Keratinocyte (primary cell): ENCODE results near the gene YWHAB. TPM values are rescaled to one million over a fixed set of nuclear protein-coding genes. Genes with fewer than 3 reads are reported as not detected.

Source experiments
- DNase-seq: peaks from one replicate; pipeline ENCODE4 v3.0.0-alpha.2; 2011; ENCODE audit warnings: low read depth, missing footprints, low spot score
- FAIRE-seq: peaks from 2 replicates; lab custom pipeline; 2011; peaks lifted over from hg19 to GRCh38; lab: Jason Lieb, UNC
- H2AFZ ChIP-seq: 2 replicates; pipeline ENCODE4 v1.6.0; 2012; ENCODE audit warnings: low read length, control low read depth, inconsistent platforms; ENCODE audit not compliant: control insufficient read depth
- H3K27ac ChIP-seq: 2 replicates; pipeline ENCODE4 v1.5.1; 2011; ENCODE audit warnings: low read length; ENCODE audit not compliant: control insufficient read depth, insufficient read depth
- H3K27me3 ChIP-seq: 3 replicates; pipeline ENCODE4 v1.6.0; 2011; ENCODE audit warnings: low read length; ENCODE audit not compliant: control insufficient read depth, insufficient read depth; ENCODE audit errors: extremely low read depth
- H3K36me3 ChIP-seq, 2 experiments: 2 replicates in 1 of 2; 3 replicates in 1 of 2; pipeline ENCODE4 v1.5.1; 2011; ENCODE audit warnings: low read length in 2 of 2, mild to moderate bottlenecking in 1 of 2; ENCODE audit not compliant: control insufficient read depth in 2 of 2, insufficient read depth in 2 of 2; ENCODE audit errors: extremely low read depth in 1 of 2
- H3K4me1 ChIP-seq: 3 replicates; pipeline ENCODE4 v1.5.1; 2011; ENCODE audit warnings: low read length; ENCODE audit not compliant: control insufficient read depth, insufficient read depth; ENCODE audit errors: extremely low read depth
- H3K4me2 ChIP-seq: 3 replicates; pipeline ENCODE4 v1.6.0; 2011; ENCODE audit warnings: low read depth, low read length; ENCODE audit not compliant: control insufficient read depth, insufficient read depth; ENCODE audit errors: extremely low read depth
- H3K4me3 ChIP-seq, 3 experiments: fragments of 200-600 bp in 1 of 3; sonication (generic) in 1 of 3; 2 replicates in 2 of 3; 3 replicates in 1 of 3; pipeline ENCODE4 v1.5.1; 2011 to 2016; ENCODE audit warnings: low read length in 3 of 3, mild to moderate bottlenecking in 3 of 3, control low read depth in 2 of 3, inconsistent platforms in 1 of 3, low read depth in 1 of 3, mixed read lengths in 1 of 3, mixed run types in 1 of 3, moderate library complexity in 1 of 3; ENCODE audit not compliant: control insufficient read depth in 2 of 3, insufficient read depth in 2 of 3; ENCODE audit errors: extremely low read depth in 1 of 3
- H3K79me2 ChIP-seq: 2 replicates; pipeline ENCODE4 v1.6.0; 2012; ENCODE audit warnings: low read length; ENCODE audit not compliant: control insufficient read depth, insufficient read depth
- H3K9ac ChIP-seq: 3 replicates; pipeline ENCODE4 v1.6.0; 2011; ENCODE audit warnings: low read length; ENCODE audit not compliant: control insufficient read depth, insufficient read depth; ENCODE audit errors: extremely low read depth
- H3K9me1 ChIP-seq: 3 replicates; pipeline ENCODE4 v1.6.0; 2011; ENCODE audit warnings: low read length; ENCODE audit not compliant: control insufficient read depth, insufficient read depth; ENCODE audit errors: extremely low read depth
- H3K9me3 ChIP-seq: 2 replicates; pipeline ENCODE4 v1.5.1; 2012; ENCODE audit warnings: low read depth, low read length; ENCODE audit not compliant: control insufficient read depth
- H4K20me1 ChIP-seq: 3 replicates; pipeline ENCODE4 v1.6.0; 2011; ENCODE audit warnings: low read length; ENCODE audit not compliant: control insufficient read depth, insufficient read depth; ENCODE audit errors: extremely low read depth
- CTCF ChIP-seq, 3 experiments: IDR thresholded peaks in 1 of 3; conservative IDR thresholded peaks in 1 of 3; optimal IDR thresholded peaks in 1 of 3; 2 replicates in 2 of 3; 3 replicates in 1 of 3; pipeline versions ENCODE3 to v1.5.1; 2011; ENCODE audit warnings: low read length in 3 of 3, mild to moderate bottlenecking in 3 of 3, moderate library complexity in 2 of 3, control low read depth in 1 of 3, inconsistent platforms in 1 of 3; ENCODE audit not compliant: insufficient read depth in 2 of 3; ENCODE audit errors: extremely low read depth in 1 of 3
- EZH2 ChIP-seq: IDR thresholded peaks from one replicate; pipeline ENCODE4 v1.6.1; 2012; ENCODE audit warnings: inconsistent platforms, mild to moderate bottlenecking, low read length, moderate library complexity
- dilution Hi-C: fragments of 300-500 bp; cut with MboI; formaldehyde crosslinking; loops from one replicate; pipeline ENCODE4 v1.7.0; 2020; ENCODE audit warnings: low sequenced_read_pairs; ENCODE audit not compliant: extremely low pct_ligation_motif_present
- polyA plus RNA-seq, 5 experiments: library from polyadenylated mRNA; depleted of rRNA in 3 of 5; stranded (reverse) in 3 of 5; stranded (forward) in 1 of 5; unstranded in 1 of 5; fragments of >200 nt; gene quantifications; 1 replicate in 1 of 5; 2 replicates in 3 of 5; 3 replicates in 1 of 5; pipeline versions ENCODE4 v1.2.1 to v1.2.3, GENCODE V29; 2011 to 2012; ENCODE audit warnings: missing spikeins in 2 of 5, low read depth in 1 of 5, low replicate concordance in 1 of 5

YWHAB gene
- polyA plus RNA-seq, 1 donor (not counting 4 experiments of a cell fraction or from before 2014, with no cell fraction given) = 214 TPM

- Histone ChIP-seq H3K36me3 (no peaks in the 10 kb centered on the region), H3K4me3 (no peak overlapping the region), H3K4me2 (no peak overlapping the region), H3K4me1 (no peaks in the 10 kb centered on the region), H3K9ac (no peak overlapping the region), H3K27ac (no peak overlapping the region), H2AFZ (no peak overlapping the region), H3K9me3 (no peaks in the 10 kb centered on the region), H3K79me2 (no peaks in the 10 kb centered on the region), H3K9me1 (no peaks in the 10 kb centered on the region), H3K27me3 (peaks cover 30% of the 10 kb centered on the region), H4K20me1 (no peaks in the 10 kb centered on the region)
- FAIRE-seq = no peak
- no peak for DNase-seq
- dilution Hi-C loops = no loop called here
- no peak for TF ChIP-seq EZH2
- TF ChIP-seq CTCF (optimal IDR thresholded peaks at IDR 0.05 in 1 of 3, IDR thresholded peaks at IDR 0.05 in 1 of 3, conservative IDR thresholded peaks at IDR 0.05 in 1 of 3; ENCODE audit: extremely low read depth in 1 of 3, insufficient read depth in 2 of 3, low read length in 3 of 3) = no peak
Measured at GRCh38 chr20:44837946-44838345, 47.6 kb upstream of the YWHAB start.

- Histone ChIP-seq H3K4me1 (no peaks in the 10 kb centered on the region), H3K4me2 (no peak overlapping the region), H3K9ac (no peak overlapping the region), H3K9me1 (no peaks in the 10 kb centered on the region), H3K9me3 (no peaks in the 10 kb centered on the region), H3K36me3 (no peaks in the 10 kb centered on the region), H3K27ac (no peak overlapping the region), H4K20me1 (no peaks in the 10 kb centered on the region), H3K79me2 (no peaks in the 10 kb centered on the region), H2AFZ (no peak overlapping the region), H3K4me3 (no peak overlapping the region), H3K27me3 (peaks cover 30% of the 10 kb centered on the region)
- FAIRE-seq (no peak), DNase-seq (no peak)
- dilution Hi-C loops = no loop called here
- no peak for TF ChIP-seq EZH2
- TF ChIP-seq CTCF (optimal IDR thresholded peaks at IDR 0.05 in 1 of 3, IDR thresholded peaks at IDR 0.05 in 1 of 3, conservative IDR thresholded peaks at IDR 0.05 in 1 of 3; ENCODE audit: extremely low read depth in 1 of 3, insufficient read depth in 2 of 3, low read length in 3 of 3) = no peak
Measured at GRCh38 chr20:44838521-44838920, 47.0 kb upstream of the YWHAB start.
